Thyroid gland (tissue), 4 donors: Measurements from ENCODE around the gene KLF17. TPM values are rescaled to one million over a fixed set of nuclear protein-coding genes. Genes with fewer than 3 reads are reported as not detected.

Experiments
- DNase-seq, 2 donors: peaks; one replicate each; pipeline ENCODE4 v3.0.0-alpha.2; 2019
- H3K27ac ChIP-seq, 3 donors: fragments of 200-600 bp; sonication (generic); 1 replicate in 2 of 3; 2 replicates in 1 of 3; pipeline ENCODE4 v1.5.1; 2016 to 2019; ENCODE audit warnings: mild to moderate bottlenecking in 1 of 3, moderate library complexity in 1 of 3
- H3K27me3 ChIP-seq: fragments of 200-600 bp; sonication (generic); one replicate; pipeline ENCODE4 v1.5.1; 2019
- H3K36me3 ChIP-seq, 2 donors: fragments of 200-600 bp; sonication (generic); one replicate each; pipeline ENCODE4 v1.5.1; 2016 to 2019
- H3K4me1 ChIP-seq, 2 donors: fragments of 200-600 bp; sonication (generic); one replicate each; pipeline ENCODE4 v1.5.1; 2017 to 2019
- H3K4me3 ChIP-seq, 3 donors: fragments of 200-600 bp; sonication (generic); replicated peaks in 1 of 3; 1 replicate in 2 of 3; 2 replicates in 1 of 3; pipeline ENCODE4 v1.5.1; 2016; ENCODE audit warnings: mild to moderate bottlenecking in 1 of 3
- H3K9me3 ChIP-seq: fragments of 200-600 bp; sonication (generic); one replicate; pipeline ENCODE4 v1.5.1; 2017
- CTCF ChIP-seq, 6 experiments: fragments of 200-600 bp in 3 of 6; fragments of 450-650 bp in 3 of 6; sonication (generic) in 3 of 6; IDR thresholded peaks; one replicate each; pipeline ENCODE4 v1.5.1; 2016 to 2019; ENCODE audit warnings: antibody characterized with exemption in 6 of 6, mild to moderate bottlenecking in 2 of 6, inconsistent platforms in 1 of 6, moderate library complexity in 1 of 6
- POLR2A ChIP-seq, 2 donors: fragments of 450-650 bp; IDR thresholded peaks; one replicate each; pipeline ENCODE4 v1.6.1; 2017; ENCODE audit warnings: antibody characterized with exemption in 2 of 2, mild to moderate bottlenecking in 2 of 2, moderate library complexity in 1 of 2
- WGBS, 2 donors: methylation state at CpG; one replicate each; pipeline ENCODE4 v1.1.5; 2017; 5-methylcytosine and 5-hydroxymethylcytosine counted together
- intact Hi-C: fragments of 100-400 bp; cut with DNase I; formaldehyde crosslinking; loops from one replicate; pipeline ENCODE4 v1.15.1; 2023
- total RNA-seq, 4 donors: library from RNA; depleted of rRNA; stranded (reverse); fragments of >200 nt; gene quantifications; one replicate each; pipeline ENCODE4 v1.2.3, GENCODE V29; 2016

The KLF17 gene
- total RNA-seq, 4 donors from 2014 or later: not detected

- DNase-seq: no peak
- 52 to 57% methylated on average over 1 of the region's 1 CpG for WGBS, 2 donors
- Histone ChIP-seq H3K27me3 (no peaks in the 10 kb centered on the region), H3K36me3 (no peaks in the 10 kb centered on the region), H3K4me3 (no peak overlapping the region), H3K27ac (no peak overlapping the region), H3K9me3 (no peaks in the 10 kb centered on the region), H3K4me1 (no peaks in the 10 kb centered on the region)
- no peak for TF ChIP-seq POLR2A (IDR thresholded peaks at IDR 0.05)
- intact Hi-C loops: no loop called here
Measured at GRCh38 chr1:44151808-44152207, 33.2 kb downstream of the KLF17 start.

- no peak for TF ChIP-seq POLR2A (IDR thresholded peaks at IDR 0.05)
- TF ChIP-seq CTCF (IDR thresholded peaks at IDR 0.05): no peak
- no peaks in the 10 kb centered on the region for H3K9me3 ChIP-seq
Measured at GRCh38 chr1:44152692-44153091, 34.1 kb downstream of the KLF17 start.

GRCh38 chr1:44154049-44154448, 35.4 kb downstream of the KLF17 start:
- Histone ChIP-seq H3K4me3 (no peak overlapping the region), H3K27me3 (no peaks in the 10 kb centered on the region), H3K36me3 (no peaks in the 10 kb centered on the region), H3K4me1 (no peaks in the 10 kb centered on the region), H3K27ac (no peak overlapping the region), H3K9me3 (no peaks in the 10 kb centered on the region)
- TF ChIP-seq POLR2A (IDR thresholded peaks at IDR 0.05) (no peak), CTCF (IDR thresholded peaks at IDR 0.05) (no peak)
- intact Hi-C loops: no loop called here
- no peak for DNase-seq
- WGBS, 2 donors: 85% methylated on average over 3 of the region's 3 CpGs

More at GRCh38 chr1:44152692-44153091, 34.1 kb downstream of the KLF17 start:
- no peaks in the 10 kb centered on the region for H3K36me3 ChIP-seq
- H3K4me1 ChIP-seq: no peaks in the 10 kb centered on the region
- DNase-seq: no peak
- 84 to 86% methylated on average over 1 of the region's 1 CpG for WGBS, 2 donors
- intact Hi-C loops: no loop called here
- no peaks in the 10 kb centered on the region for H3K27me3 ChIP-seq
- no peak overlapping the region for H3K4me3 ChIP-seq
- no peak overlapping the region for H3K27ac ChIP-seq

GRCh38 chr1:44157903-44158302, 39.3 kb downstream of the KLF17 start:
- TF ChIP-seq CTCF (IDR thresholded peaks at IDR 0.05) (no peak), POLR2A (IDR thresholded peaks at IDR 0.05) (no peak)
- Histone ChIP-seq H3K4me1 (no peaks in the 10 kb centered on the region), H3K4me3 (no peak overlapping the region), H3K27me3 (no peaks in the 10 kb centered on the region), H3K36me3 (no peaks in the 10 kb centered on the region), H3K27ac (no peak overlapping the region), H3K9me3 (no peaks in the 10 kb centered on the region)
- WGBS, 2 donors: 89 to 94% methylated on average over 1 of the region's 1 CpG
- intact Hi-C loops: no loop called here
- no peak for DNase-seq

- Histone ChIP-seq H3K9me3 (no peaks in the 10 kb centered on the region), H3K4me3 (no peak overlapping the region), H3K36me3 (no peaks in the 10 kb centered on the region), H3K4me1 (no peaks in the 10 kb centered on the region), H3K27ac (no peak overlapping the region), H3K27me3 (no peaks in the 10 kb centered on the region)
- intact Hi-C loops: no loop called here
- TF ChIP-seq CTCF (IDR thresholded peaks at IDR 0.05): no peak
- DNase-seq: no peak
Measured at GRCh38 chr1:44158871-44159270, 40.2 kb downstream of the KLF17 start.

GRCh38 chr1:44161546-44161945, 42.9 kb downstream of the KLF17 start:
- TF ChIP-seq POLR2A (IDR thresholded peaks at IDR 0.05): no peak
- no peak for TF ChIP-seq CTCF (IDR thresholded peaks at IDR 0.05)
- Histone ChIP-seq H3K4me1 (no peaks in the 10 kb centered on the region), H3K27me3 (no peaks in the 10 kb centered on the region), H3K4me3 (no peak overlapping the region), H3K9me3 (no peaks in the 10 kb centered on the region), H3K36me3 (no peaks in the 10 kb centered on the region), H3K27ac (no peak overlapping the region)
- no peak for DNase-seq
- intact Hi-C loops: no loop called here
